ENCODE results near the gene CACNA2D2.

The CACNA2D2 gene

GRCh38 chr3:50478671-50479260 lies 24.7 kb downstream of the CACNA2D2 start:
- TF ChIP-seq CTCF (IDR thresholded peaks at IDR 0.05), result no peak

GRCh38 chr3:50478051-50478450 lies 25.4 kb downstream of the CACNA2D2 start:
- TF ChIP-seq CTCF (IDR thresholded peaks at IDR 0.05), result no peak

- no peak for TF ChIP-seq CTCF (IDR thresholded peaks at IDR 0.05)
These were observed 28.1 kb downstream of the CACNA2D2 start for GRCh38 chr3:50475348-50475747.

GRCh38 chr3:50474717-50475116 lies 28.7 kb downstream of the CACNA2D2 start:
- TF ChIP-seq CTCF (IDR thresholded peaks at IDR 0.05), result no peak

- TF ChIP-seq CTCF (IDR thresholded peaks at IDR 0.05), result no peak
These were observed 29.7 kb downstream of the CACNA2D2 start for GRCh38 chr3:50473768-50474167.

- TF ChIP-seq CTCF (IDR thresholded peaks at IDR 0.05), result no peak
These were observed 30.5 kb downstream of the CACNA2D2 start for GRCh38 chr3:50472958-50473357.

- TF ChIP-seq CTCF (IDR thresholded peaks at IDR 0.05), result no peak
These were observed 32.8 kb downstream of the CACNA2D2 start for GRCh38 chr3:50470658-50471057.

- TF ChIP-seq CTCF (IDR thresholded peaks at IDR 0.05), result no peak
These were observed 35.5 kb downstream of the CACNA2D2 start for GRCh38 chr3:50467919-50468318.

Measured in LNCAP (cell line).